Measurements from ENCODE around the gene EIF4EBP3.

- no peak for TF ChIP-seq RUNX3 (IDR thresholded peaks at IDR 0.05; ENCODE audit: low read length)
- TF ChIP-seq CTCF (IDR thresholded peaks at IDR 0.05 in 2 of 3, conservative IDR thresholded peaks at IDR 0.05 in 1 of 3; ENCODE audit: control insufficient read depth in 2 of 3, extremely low read depth in 1 of 3, insufficient read depth in 1 of 3, low read depth in 3 of 3, low read length in 3 of 3), result no peak
- TF ChIP-seq YY1 (IDR thresholded peaks at IDR 0.05; ENCODE audit: low read depth, low read length), result no peak
- TF ChIP-seq REST (IDR thresholded peaks at IDR 0.05; ENCODE audit: low read depth, low read length), result no peak
- no peak for TF ChIP-seq NR2C1 (IDR thresholded peaks at IDR 0.05)
- TF ChIP-seq E2F4 (IDR thresholded peaks at IDR 0.05; ENCODE audit: low read depth, low read length), result no peak
- TF ChIP-seq EZH2 (IDR thresholded peaks at IDR 0.05; ENCODE audit: borderline replicate concordance, control insufficient read depth, low read depth, low read length), result no peak
- TF ChIP-seq SP1 (IDR thresholded peaks at IDR 0.05; ENCODE audit: low read depth, low read length), result no peak
- no peak for TF ChIP-seq GABPA (IDR thresholded peaks at IDR 0.05; ENCODE audit: low read depth)
- TF ChIP-seq MTA2 (IDR thresholded peaks at IDR 0.05; ENCODE audit: low read depth), result no peak
- TF ChIP-seq, protein P1, sequence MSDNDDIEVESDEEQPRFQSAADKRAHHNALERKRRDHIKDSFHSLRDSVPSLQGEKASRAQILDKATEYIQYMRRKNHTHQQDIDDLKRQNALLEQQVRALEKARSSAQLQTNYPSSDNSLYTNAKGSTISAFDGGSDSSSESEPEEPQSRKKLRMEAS (IDR thresholded peaks at IDR 0.05; ENCODE audit: low read depth, low read length), result no peak
- TF ChIP-seq BHLHE40 (IDR thresholded peaks at IDR 0.05; ENCODE audit: borderline replicate concordance in 1 of 2, low read depth in 2 of 2, low read length in 1 of 2), result no peak
Measured at GRCh38 chr5:140513124-140513523, 34.3 kb upstream of the EIF4EBP3 start.

All from GM12878 (cell line).